Effector memory CD4-positive, alpha-beta T cell (primary cell): ENCODE results near the gene RPS27L.
A peak's percentile ranks its signal among the peaks of the same experiment; 100 is the strongest.

Experiments used
- DNase-seq, 3 donors: peaks; one replicate each; pipeline ENCODE4 v3.0.0-alpha.2; 2020
- H3K27ac ChIP-seq: 2 replicates; pipeline ENCODE4 v1.7.0; 2013; ENCODE audit warnings: mild to moderate bottlenecking, low read length, moderate library complexity; ENCODE audit not compliant: insufficient read depth, poor library complexity, severe bottlenecking
- H3K27me3 ChIP-seq: replicated peaks from 2 replicates; pipeline ENCODE4 v1.7.0; 2013; ENCODE audit warnings: mild to moderate bottlenecking, low read length; ENCODE audit not compliant: insufficient read depth, control insufficient read depth, poor library complexity, severe bottlenecking
- H3K36me3 ChIP-seq: 2 replicates; pipeline ENCODE4 v1.7.0; 2013; ENCODE audit warnings: mild to moderate bottlenecking, low read length, moderate library complexity; ENCODE audit not compliant: control insufficient read depth, insufficient read depth
- H3K4me1 ChIP-seq: 2 replicates; pipeline ENCODE4 v1.7.0; 2013; ENCODE audit warnings: low read length, mild to moderate bottlenecking; ENCODE audit not compliant: control insufficient read depth, insufficient read depth, poor library complexity, severe bottlenecking
- H3K4me3 ChIP-seq: 2 replicates; pipeline ENCODE4 v1.7.0; 2013; ENCODE audit warnings: low read length, low read depth, mild to moderate bottlenecking; ENCODE audit not compliant: insufficient read depth, poor library complexity, severe bottlenecking
- H3K9me3 ChIP-seq: 2 replicates; pipeline ENCODE4 v1.7.0; 2013; ENCODE audit warnings: mild to moderate bottlenecking, low read length, moderate library complexity; ENCODE audit not compliant: control insufficient read depth

Gene RPS27L

DNA sequence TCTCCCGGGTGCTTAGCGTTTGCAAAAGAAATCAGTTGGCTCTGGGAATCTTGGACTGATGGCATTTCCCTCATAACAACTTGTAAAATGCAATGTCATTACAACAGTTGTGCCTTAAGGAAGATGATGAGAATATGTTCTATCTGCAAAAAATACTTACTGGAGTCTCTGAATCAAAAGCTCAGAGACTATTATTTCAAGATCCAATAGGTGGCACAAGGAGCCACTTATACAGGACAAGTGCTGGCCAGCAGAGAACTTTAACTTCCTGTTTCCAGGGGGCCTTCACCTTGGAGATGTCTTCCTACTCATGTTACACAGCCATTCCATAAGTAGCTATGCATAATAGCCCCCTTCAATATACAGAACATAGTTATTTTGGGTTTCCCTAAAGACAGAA lies 8.9 kb upstream of the RPS27L start:
- H3K4me3 ChIP-seq, result no peak overlapping the region
- no peak overlapping the region for H3K27ac ChIP-seq
- DNase-seq, result no peak
- no peaks in the 10 kb centered on the region for H3K9me3 ChIP-seq
- no peaks in the 10 kb centered on the region for H3K27me3 ChIP-seq
- H3K4me1 ChIP-seq, result no peaks in the 10 kb centered on the region
- no peaks in the 10 kb centered on the region for H3K36me3 ChIP-seq

DNA sequence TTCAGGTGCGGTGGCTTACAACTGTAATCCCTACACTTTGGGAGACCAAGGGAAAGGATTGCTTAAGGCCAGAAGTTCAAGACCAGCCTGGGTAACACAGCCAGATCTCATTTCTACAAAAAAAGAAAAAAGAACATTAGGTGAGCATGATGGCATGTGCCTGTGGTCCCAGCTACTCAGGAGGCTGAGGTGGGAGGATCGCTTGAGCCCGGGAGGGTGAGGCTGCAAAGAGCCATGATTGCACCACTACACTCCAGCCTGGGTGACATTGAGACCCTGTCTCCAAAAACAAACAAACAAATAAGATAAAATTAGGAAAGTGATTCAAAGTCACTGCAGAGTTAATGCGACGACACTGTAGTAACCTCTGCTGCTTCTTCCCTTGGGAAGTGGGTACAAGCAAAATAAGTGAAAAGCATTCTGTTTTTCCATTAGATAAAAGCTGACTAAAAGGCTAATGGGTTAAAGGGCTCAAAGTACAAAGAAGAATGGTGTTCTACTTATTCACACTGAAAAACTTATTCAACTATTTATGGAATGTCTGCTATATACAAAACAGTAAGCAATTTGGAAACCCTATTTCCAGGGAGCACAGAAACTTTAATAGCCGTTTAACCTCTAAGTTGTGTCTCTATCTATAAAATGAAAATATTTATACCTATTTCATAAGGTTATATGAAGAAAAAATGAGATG lies 8.0 kb upstream of the RPS27L start:
- Histone ChIP-seq H3K9me3 (no peaks in the 10 kb centered on the region), H3K36me3 (no peaks in the 10 kb centered on the region), H3K4me1 (no peaks in the 10 kb centered on the region), H3K4me3 (no peak overlapping the region), H3K27me3 (no peaks in the 10 kb centered on the region), H3K27ac (no peak overlapping the region)
- no peak for DNase-seq

DNA sequence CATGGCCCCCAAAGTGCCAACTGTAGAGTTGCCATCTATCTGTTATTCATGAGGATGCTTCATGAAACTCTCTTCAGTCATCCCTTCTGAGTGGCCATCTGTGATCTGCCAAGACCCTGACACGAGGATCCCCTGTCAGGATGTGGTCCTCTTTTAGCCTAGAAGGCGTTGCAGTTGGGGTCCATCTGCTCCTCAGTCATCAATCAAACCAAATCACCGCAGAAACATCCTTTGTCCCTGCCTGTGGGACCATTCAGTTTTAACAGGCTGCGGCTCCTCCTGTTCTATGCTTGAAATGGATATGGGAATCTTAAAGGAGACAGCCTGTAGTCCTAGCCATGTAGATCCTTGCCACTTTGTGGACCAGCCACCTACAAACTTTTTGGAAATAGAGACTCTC lies 5.9 kb upstream of the RPS27L start:
- Histone ChIP-seq H3K27ac (no peak overlapping the region), H3K27me3 (no peaks in the 10 kb centered on the region), H3K4me1 (no peaks in the 10 kb centered on the region), H3K36me3 (no peaks in the 10 kb centered on the region), H3K9me3 (no peaks in the 10 kb centered on the region), H3K4me3 (no peak overlapping the region)
- DNase-seq, result no peak

DNA sequence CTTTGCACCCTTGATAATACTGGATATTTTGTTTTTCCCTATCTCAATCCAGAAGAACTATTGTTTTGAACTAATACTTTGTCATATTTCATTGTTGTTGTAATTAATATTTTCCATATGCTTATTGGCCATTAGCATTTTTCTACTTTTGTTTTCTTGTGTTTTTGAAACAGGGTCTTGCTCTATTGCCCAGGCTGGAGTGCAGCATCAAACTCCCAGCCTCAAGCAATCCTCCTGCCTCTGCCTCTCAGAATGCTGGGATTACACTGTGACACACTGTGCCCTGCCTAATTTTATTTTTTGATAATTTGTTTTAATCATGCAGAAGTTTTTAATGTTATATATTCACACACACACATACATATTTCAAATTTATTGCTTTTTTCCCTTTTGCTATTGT lies 3.4 kb upstream of the RPS27L start:
- Histone ChIP-seq H3K9me3 (no peaks in the 10 kb centered on the region), H3K4me3 (no peak overlapping the region), H3K27me3 (no peaks in the 10 kb centered on the region), H3K27ac (no peak overlapping the region), H3K36me3 (no peaks in the 10 kb centered on the region), H3K4me1 (no peaks in the 10 kb centered on the region)
- no peak for DNase-seq

DNA sequence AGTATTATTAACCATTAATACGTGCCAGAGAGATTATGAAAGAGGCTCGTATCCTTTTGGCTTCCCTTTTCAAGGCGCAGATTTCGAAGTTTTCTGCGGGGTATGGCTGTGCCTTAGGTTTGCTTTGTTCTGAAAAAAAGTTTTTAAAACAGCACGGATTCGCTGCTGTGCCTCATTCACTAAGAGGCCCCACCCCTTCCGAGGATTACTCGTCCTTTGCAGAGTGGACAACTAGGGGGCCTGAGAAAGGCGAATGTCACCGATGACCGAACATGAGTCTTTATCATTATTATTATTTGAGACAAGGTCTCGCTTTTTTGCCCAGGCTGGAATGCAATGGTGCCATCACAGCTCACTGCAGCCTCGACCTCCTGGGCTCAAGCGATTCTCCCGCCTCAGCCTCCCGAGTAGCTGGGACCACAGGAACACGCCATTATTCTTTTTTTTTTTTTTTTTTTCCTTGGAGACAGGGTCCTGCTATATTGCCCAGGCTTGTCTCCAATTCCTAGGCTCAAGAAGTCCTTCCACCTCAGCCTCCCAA lies 684 bp upstream of the RPS27L start:
- Histone ChIP-seq H3K4me3 (peak overlapping the region; percentile 98), H3K4me1 (no peaks in the 10 kb centered on the region), H3K36me3 (peaks cover 10% of the 10 kb centered on the region), H3K27ac (peak overlapping the region; percentile 85), H3K27me3 (no peaks in the 10 kb centered on the region), H3K9me3 (no peaks in the 10 kb centered on the region)
- DNase-seq, result peak in 1 of 3 donors; percentile 2

DNA sequence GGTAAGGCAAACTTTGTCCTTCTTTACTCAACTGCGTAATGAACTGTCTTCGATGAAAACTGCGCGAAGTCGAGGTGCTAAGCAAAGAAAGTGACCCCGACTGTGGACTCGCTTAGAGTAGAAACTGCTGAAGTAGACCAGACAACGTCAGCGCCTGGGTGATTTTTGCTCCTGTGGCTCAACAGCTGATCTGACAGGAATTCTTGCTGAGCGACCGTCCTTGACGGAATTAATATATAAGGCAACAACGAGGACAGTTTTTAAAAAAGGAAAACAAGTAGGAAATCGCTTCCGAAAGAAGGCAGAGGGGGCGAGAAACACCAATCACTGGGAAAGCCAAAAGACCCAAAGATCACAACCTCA lies 541 bp downstream of the RPS27L start:
- peak in 1 of 3 donors; percentile 5 for DNase-seq

DNA sequence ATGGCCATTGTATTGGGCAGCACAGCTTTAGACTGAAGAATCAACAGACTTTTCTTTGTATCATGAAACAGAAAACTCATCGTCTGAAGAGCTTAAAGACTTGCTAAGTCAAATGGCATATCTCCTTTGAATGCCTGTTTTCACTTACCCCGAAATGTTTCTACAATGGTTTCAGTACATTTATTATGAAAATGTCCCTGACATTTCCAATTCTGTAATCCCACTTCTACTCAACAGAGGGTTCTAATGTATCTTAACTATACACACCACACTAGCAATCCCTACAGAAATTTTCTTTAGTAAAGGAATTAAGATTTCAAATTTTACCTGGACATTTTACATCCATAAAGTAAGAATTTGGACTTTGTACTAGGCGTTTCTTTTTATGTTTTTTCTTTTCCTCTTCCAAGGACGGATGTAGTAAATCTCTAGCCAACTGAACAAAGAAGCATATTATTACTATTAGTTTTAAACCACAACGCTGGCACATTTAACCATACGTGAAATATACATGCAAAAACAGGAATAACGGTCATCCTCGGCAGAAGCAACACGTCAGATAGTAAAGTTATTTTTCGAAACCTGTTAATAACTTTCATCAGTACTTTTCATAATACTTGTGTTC lies 1.1 kb downstream of the RPS27L start:
- peak overlapping the region; percentile 98 for H3K4me3 ChIP-seq
- no peak for DNase-seq
- no peaks in the 10 kb centered on the region for H3K27me3 ChIP-seq
- H3K4me1 ChIP-seq, result no peaks in the 10 kb centered on the region
- H3K9me3 ChIP-seq, result no peaks in the 10 kb centered on the region
- peak overlapping the region; percentile 85 for H3K27ac ChIP-seq
- peaks cover 14% of the 10 kb centered on the region for H3K36me3 ChIP-seq

More for the DNA sequence above, 541 bp downstream of the RPS27L start:
- Histone ChIP-seq H3K4me3 (peak overlapping the region; percentile 98), H3K9me3 (no peaks in the 10 kb centered on the region), H3K27me3 (no peaks in the 10 kb centered on the region), H3K36me3 (peaks cover 14% of the 10 kb centered on the region), H3K27ac (peak overlapping the region; percentile 85), H3K4me1 (no peaks in the 10 kb centered on the region)

DNA sequence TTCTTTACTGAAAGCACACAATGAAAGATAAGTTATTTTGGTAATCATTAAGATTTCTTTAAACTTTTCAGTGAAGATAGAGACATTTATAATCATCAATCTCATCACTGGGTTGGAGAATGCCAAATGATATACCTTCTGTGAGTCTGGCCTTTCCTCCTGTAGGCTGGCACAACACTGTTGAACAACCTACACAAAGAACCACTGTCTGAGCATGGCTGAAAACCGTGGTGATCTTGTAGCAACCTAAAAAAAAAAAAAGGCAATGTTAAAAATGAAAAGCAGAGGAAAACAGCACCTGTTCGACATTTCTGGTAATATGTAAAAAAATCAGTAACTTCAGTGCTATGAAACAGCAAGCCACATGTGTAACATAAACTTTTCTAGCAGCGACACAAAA lies 1.8 kb downstream of the RPS27L start:
- no peaks in the 10 kb centered on the region for H3K9me3 ChIP-seq
- peaks cover 14% of the 10 kb centered on the region for H3K36me3 ChIP-seq
- H3K27me3 ChIP-seq, result no peaks in the 10 kb centered on the region
- H3K27ac ChIP-seq, result no peak overlapping the region
- H3K4me1 ChIP-seq, result no peaks in the 10 kb centered on the region
- no peak for DNase-seq
- H3K4me3 ChIP-seq, result no peak overlapping the region

DNA sequence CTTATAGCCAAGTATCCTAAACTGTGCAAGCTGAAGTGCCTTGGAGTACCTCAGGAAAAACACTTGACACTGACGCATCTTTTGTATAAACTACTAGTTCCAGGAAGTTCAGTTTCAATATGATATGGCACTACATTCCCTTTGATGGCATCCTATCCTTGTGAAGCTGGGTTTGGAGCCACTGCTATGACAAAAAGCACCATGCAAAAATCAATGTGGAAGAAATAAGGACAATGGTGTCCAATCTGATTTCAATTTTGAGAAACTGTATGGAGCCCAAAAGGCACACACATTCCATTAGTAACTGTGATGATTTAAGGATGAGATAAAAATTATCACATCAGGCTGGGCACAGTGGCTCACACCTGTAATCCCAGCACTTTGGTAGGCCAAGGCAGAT lies 5.6 kb downstream of the RPS27L start:
- DNase-seq, result no peak
- Histone ChIP-seq H3K4me3 (no peak overlapping the region), H3K4me1 (no peaks in the 10 kb centered on the region), H3K9me3 (no peaks in the 10 kb centered on the region), H3K36me3 (peaks cover 14% of the 10 kb centered on the region), H3K27me3 (no peaks in the 10 kb centered on the region), H3K27ac (no peak overlapping the region)

DNA sequence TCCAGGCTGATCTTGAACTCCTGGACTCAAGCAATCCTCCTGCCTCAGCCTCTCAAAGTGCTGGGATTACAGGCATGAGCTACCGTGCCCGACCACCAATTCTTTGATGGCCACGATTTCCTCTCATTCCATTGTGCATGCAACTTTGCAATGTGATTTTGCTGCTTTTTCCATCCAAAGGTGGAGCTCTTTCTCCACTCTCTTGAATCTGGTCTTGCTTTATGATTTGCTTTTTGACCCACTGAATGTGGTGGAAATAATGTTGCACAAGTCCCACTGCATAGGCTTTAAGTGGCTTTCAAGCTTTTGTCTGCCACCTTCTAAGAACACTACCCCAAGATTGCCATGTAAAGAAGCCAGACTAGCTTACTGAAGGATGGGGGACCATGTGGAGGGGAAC lies 10.6 kb downstream of the RPS27L start:
- Histone ChIP-seq H3K4me3 (no peak overlapping the region), H3K27me3 (no peaks in the 10 kb centered on the region), H3K27ac (no peak overlapping the region), H3K36me3 (no peaks in the 10 kb centered on the region), H3K4me1 (no peaks in the 10 kb centered on the region), H3K9me3 (no peaks in the 10 kb centered on the region)
- DNase-seq, result no peak
